Endothelial cell of umbilical vein (primary cell): ENCODE data around the gene MYH7. TPM values are rescaled to one million over a fixed set of nuclear protein-coding genes. Genes with fewer than 3 reads are reported as not detected.

Source experiments
- BruUV-seq: library from RNA; stranded (reverse); fragments of 400-500 nt; replicated peaks from 2 replicates; lab custom pipeline; 2021; lab: Mats Ljungman, UMichigan
- CTCF ChIA-PET: fragments of 300-600, 350-600 bp; sonication (Branson Sonifier 250); formaldehyde crosslinking; loops from one replicate; lab custom pipeline; 2021; ENCODE audit warnings: antibody characterized with exemption, inconsistent platforms; lab: Charles Lee
- POLR2A ChIA-PET: fragments of 300-600, 350-600 bp; sonication (Branson Sonifier 250); formaldehyde crosslinking; loops from one replicate; lab custom pipeline; 2021; ENCODE audit warnings: antibody characterized with exemption, inconsistent platforms; lab: Charles Lee
- DNase-seq: peaks from one replicate; pipeline ENCODE4 v3.0.0-alpha.2; 2011; ENCODE audit warnings: low read depth, low spot score
- FAIRE-seq: peaks from 2 replicates; lab custom pipeline; 2011; peaks lifted over from hg19 to GRCh38; lab: Jason Lieb, UNC
- H2AFZ ChIP-seq: 2 replicates; pipeline ENCODE4 v1.6.0; 2012; ENCODE audit warnings: low read depth, low read length, control low read depth, inconsistent platforms
- H3K27ac ChIP-seq: 2 replicates; pipeline ENCODE4 v1.5.1; 2011; ENCODE audit warnings: low read depth, mild to moderate bottlenecking, control low read depth, low read length, moderate library complexity; ENCODE audit not compliant: insufficient read depth
- H3K27me3 ChIP-seq, 2 experiments: 2 replicates each; pipeline versions ENCODE4 v1.6.0 to v1.6.1; 2011; ENCODE audit warnings: low read length in 2 of 2, mixed read lengths in 1 of 2; ENCODE audit not compliant: control insufficient read depth in 2 of 2, insufficient read depth in 2 of 2
- H3K36me3 ChIP-seq, 2 experiments: 2 replicates in 1 of 2; 3 replicates in 1 of 2; pipeline ENCODE4 v1.5.1; 2011; ENCODE audit warnings: low read length in 2 of 2, mild to moderate bottlenecking in 1 of 2, moderate library complexity in 1 of 2; ENCODE audit not compliant: control insufficient read depth in 2 of 2, insufficient read depth in 2 of 2; ENCODE audit errors: extremely low read depth in 1 of 2
- H3K4me1 ChIP-seq: 3 replicates; pipeline ENCODE4 v1.5.1; 2011; ENCODE audit warnings: mild to moderate bottlenecking, low read length; ENCODE audit not compliant: control insufficient read depth, insufficient read depth; ENCODE audit errors: extremely low read depth
- H3K4me2 ChIP-seq: 2 replicates; pipeline ENCODE4 v1.6.1; 2011; ENCODE audit warnings: low read length, control low read depth, mixed read lengths; ENCODE audit not compliant: insufficient read depth
- H3K4me3 ChIP-seq, 3 experiments: fragments of 200-600 bp in 1 of 3; sonication (generic), shearing (Covaris generic) in 1 of 3; replicated peaks in 1 of 3; 2 replicates each; pipeline ENCODE4 v1.5.1; 2011 to 2016; ENCODE audit warnings: control low read depth in 3 of 3, low read length in 3 of 3, mild to moderate bottlenecking in 2 of 3, inconsistent platforms in 1 of 3, low read depth in 1 of 3, moderate library complexity in 1 of 3; ENCODE audit not compliant: insufficient read depth in 1 of 3
- H3K79me2 ChIP-seq: 2 replicates; pipeline ENCODE4 v1.6.0; 2012; ENCODE audit warnings: low read length, inconsistent platforms; ENCODE audit not compliant: control insufficient read depth, insufficient read depth
- H3K9ac ChIP-seq: replicated peaks from 2 replicates; pipeline ENCODE3; 2011; ENCODE audit warnings: low read length, control low read depth; ENCODE audit not compliant: insufficient read depth; ENCODE audit errors: extremely low read depth
- H3K9me1 ChIP-seq: replicated peaks from 3 replicates; pipeline ENCODE4 v1.6.0; 2011; ENCODE audit warnings: mild to moderate bottlenecking, low read length; ENCODE audit not compliant: control insufficient read depth, insufficient read depth; ENCODE audit errors: extremely low read depth
- H3K9me3 ChIP-seq: replicated peaks from 2 replicates; pipeline ENCODE4 v1.5.1; 2012; ENCODE audit warnings: low read length, inconsistent platforms; ENCODE audit not compliant: control insufficient read depth, insufficient read depth
- H4K20me1 ChIP-seq: replicated peaks from 2 replicates; pipeline ENCODE3; 2011; ENCODE audit warnings: mild to moderate bottlenecking, low read length; ENCODE audit not compliant: control insufficient read depth, insufficient read depth; ENCODE audit errors: extremely low read depth
- CTCF ChIP-seq, 2 donors: IDR thresholded peaks; 1 replicate in 1 of 2; 2 replicates in 1 of 2; pipeline ENCODE4 v1.5.1; 2011; ENCODE audit warnings: low read length in 2 of 2, mild to moderate bottlenecking in 2 of 2, moderate library complexity in 2 of 2, control low read depth in 1 of 2, inconsistent platforms in 1 of 2, low read depth in 1 of 2; ENCODE audit not compliant: insufficient read depth in 1 of 2; ENCODE audit errors: extremely low read depth in 1 of 2
- EZH2 ChIP-seq: IDR thresholded peaks from 2 replicates; pipeline ENCODE4 v1.6.1; 2012; ENCODE audit warnings: borderline replicate concordance, low read depth, mild to moderate bottlenecking, moderate library complexity, low read length, inconsistent platforms; ENCODE audit not compliant: severe bottlenecking
- FOS ChIP-seq: IDR thresholded peaks from 2 replicates; pipeline ENCODE4 v1.6.1; 2011; ENCODE audit warnings: mild to moderate bottlenecking, low read length, moderate library complexity, borderline replicate concordance; ENCODE audit not compliant: insufficient read depth
- GATA2 ChIP-seq: IDR thresholded peaks from 2 replicates; pipeline ENCODE4 v1.7.0; 2011; ENCODE audit warnings: low read depth, mild to moderate bottlenecking, moderate library complexity, mixed read lengths, low read length; ENCODE audit not compliant: insufficient read length, insufficient read depth
- JUN ChIP-seq: IDR thresholded peaks from 2 replicates; pipeline ENCODE4 v1.6.1; 2011; ENCODE audit warnings: borderline replicate concordance, low read depth; ENCODE audit not compliant: insufficient read length, insufficient read depth
- MYC ChIP-seq: IDR thresholded peaks from one replicate; pipeline ENCODE4 v1.6.1; 2011; ENCODE audit warnings: mild to moderate bottlenecking, low read depth, low read length
- POLR2A ChIP-seq: IDR thresholded peaks from 2 replicates; pipeline ENCODE4 v1.6.1; 2012; ENCODE audit warnings: low read depth, mild to moderate bottlenecking, control low read depth, low read length
- POLR2AphosphoS5 ChIP-seq: IDR thresholded peaks from 2 replicates; pipeline ENCODE4 v1.6.1; 2012; ENCODE audit warnings: low read depth, mild to moderate bottlenecking, control low read depth, low read length, moderate library complexity; ENCODE audit not compliant: insufficient read depth
- dilution Hi-C: fragments of 300-500 bp; cut with MboI; formaldehyde crosslinking; loops from one replicate; pipeline ENCODE4 v1.15.0; 2019; ENCODE audit warnings: low sequenced_read_pairs; ENCODE audit not compliant: extremely low pct_ligation_motif_present
- intact Hi-C: fragments of 100-400 bp; cut with micrococcal nuclease; formaldehyde crosslinking; loops from one replicate; pipeline ENCODE4 v1.10.0; 2022
- polyA plus RNA-seq, 4 experiments: library from polyadenylated mRNA; depleted of rRNA in 3 of 4; stranded (reverse) in 3 of 4; unstranded in 1 of 4; fragments of >200 nt; gene quantifications; 2 replicates each; pipeline versions ENCODE4 v1.2.1 to v1.2.3, GENCODE V29; 2011 to 2012; ENCODE audit warnings: missing spikeins in 1 of 4
- total RNA-seq: library from RNA; stranded (reverse); gene quantifications from 2 replicates; pipeline ENCODE4 v1.2.3, GENCODE V29; 2021
- TF ChIP-seq, protein P1 (sequence below): IDR thresholded peaks from 2 replicates; pipeline ENCODE4 v1.6.1; 2011; ENCODE audit not compliant: insufficient read depth, insufficient read length

Gene MYH7
- total and polyA plus RNA-seq, 2 donors (not counting 3 experiments of a cell fraction or from before 2014, with no cell fraction given): not detected

- BruUV-seq: no TSS peak
- FAIRE-seq (no peak), DNase-seq (no peak)
- no peaks in the 10 kb centered on the region for H3K9me3 ChIP-seq
- dilution Hi-C loops: no loop called here
- ChIA-PET CTCF (interaction anchor here (1.0 to 2.0 kb wide), 3 partner anchors 31 to 308 kb away, joined by 3 to 4 read pairs (median 3); no protein-coding TSS in a partner anchor), POLR2A (no interaction called here)
- TF ChIP-seq, protein P1, sequence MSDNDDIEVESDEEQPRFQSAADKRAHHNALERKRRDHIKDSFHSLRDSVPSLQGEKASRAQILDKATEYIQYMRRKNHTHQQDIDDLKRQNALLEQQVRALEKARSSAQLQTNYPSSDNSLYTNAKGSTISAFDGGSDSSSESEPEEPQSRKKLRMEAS: no peak
- TF ChIP-seq MYC: no peak
- no peak for TF ChIP-seq CTCF (IDR thresholded peaks at IDR 0.05; ENCODE audit: extremely low read depth in 1 of 2, insufficient read depth in 1 of 2, low read depth in 1 of 2, low read length in 2 of 2)
- intact Hi-C loops: no loop called here
- no peak overlapping the region for H3K4me2 ChIP-seq
- no peak overlapping the region for H3K4me3 ChIP-seq
- H2AFZ ChIP-seq: no peak overlapping the region
- H3K27me3 ChIP-seq: no peaks in the 10 kb centered on the region
- H4K20me1 ChIP-seq: no peaks in the 10 kb centered on the region
- no peak overlapping the region for H3K9ac ChIP-seq
- no peaks in the 10 kb centered on the region for H3K4me1 ChIP-seq
- no peaks in the 10 kb centered on the region for H3K79me2 ChIP-seq
- H3K36me3 ChIP-seq: no peaks in the 10 kb centered on the region
- no peak overlapping the region for H3K27ac ChIP-seq
- no peaks in the 10 kb centered on the region for H3K9me1 ChIP-seq
Measured at GRCh38 chr14:23377198-23377550, 58.3 kb downstream of the MYH7 start.

DNA sequence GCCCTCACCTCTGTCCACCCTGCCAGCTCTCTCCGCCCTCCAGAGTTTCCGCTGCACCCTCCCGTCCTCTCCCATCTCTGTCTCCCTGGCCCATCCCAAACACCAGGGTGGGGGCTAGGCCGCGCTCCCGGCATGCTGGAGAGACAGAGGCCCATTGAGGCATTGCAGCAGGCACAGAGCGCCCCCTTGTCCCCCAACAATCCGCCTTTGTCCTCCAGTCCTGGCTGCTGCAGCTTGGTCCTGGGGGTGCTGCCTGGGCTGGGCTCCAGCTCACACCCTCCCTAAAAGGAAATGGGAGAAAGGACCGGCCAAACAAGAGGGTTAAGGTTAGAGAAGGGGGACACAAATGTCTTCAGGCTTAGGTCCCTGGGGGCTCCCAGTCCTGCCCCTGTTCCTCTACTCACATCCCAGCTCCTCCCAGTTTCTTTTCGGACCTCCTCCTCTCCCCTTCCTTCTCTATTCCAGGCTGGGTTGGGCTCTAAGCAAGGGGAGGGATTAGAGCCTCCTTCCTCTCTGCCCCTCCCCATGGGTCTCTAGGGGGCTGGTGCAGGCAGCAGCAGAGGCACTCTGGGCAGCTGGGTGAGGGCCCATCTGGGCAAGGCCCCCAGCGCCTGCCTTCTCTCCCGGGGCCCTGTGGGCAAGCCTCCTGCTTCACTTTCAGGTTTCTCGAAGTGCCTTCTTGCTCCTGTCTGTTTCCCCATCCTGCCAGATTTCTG is 58.8 kb downstream of the MYH7 start, which contains the start of gene CMTM5:
Gene CMTM5, plus strand, starts transcription at position 565 of the 716 bp plus-strand sequence. CDS start 206 bp downstream, outside the sequence.
- no peaks in the 10 kb centered on the region for H3K4me1 ChIP-seq
- DNase-seq (no peak), FAIRE-seq (no peak)
- intact Hi-C loops: no loop called here
- CTCF ChIA-PET: interaction anchor here (0.6 to 2.0 kb wide), 4 partner anchors 25 to 308 kb away, joined by 3 to 4 read pairs (median 4); no protein-coding TSS in a partner anchor
- no peak within 1 kb of the TSS for H3K4me2 ChIP-seq
- dilution Hi-C loops: no loop called here
- H3K9me1 ChIP-seq: no peaks in the 10 kb centered on the region
- no peaks in the 10 kb centered on the region for H3K9me3 ChIP-seq
- no peaks in the 10 kb centered on the region for H3K36me3 ChIP-seq
- H2AFZ ChIP-seq: no peak within 1 kb of the TSS
- no peaks in the 10 kb centered on the region for H4K20me1 ChIP-seq
- POLR2A ChIA-PET: no interaction called here
- H3K79me2 ChIP-seq: no peaks in the 10 kb centered on the region
- BruUV-seq: no TSS peak
- H3K9ac ChIP-seq: no peak within 1 kb of the TSS
- H3K27ac ChIP-seq: no peak within 1 kb of the TSS
- peaks cover 0 to 3% of the 10 kb centered on the region in 2 experiments for H3K27me3 ChIP-seq
- TF ChIP-seq EZH2 (no peak), JUN (no peak), POLR2AphosphoS5 (no peak), POLR2A (no peak), CTCF (IDR thresholded peaks at IDR 0.05; ENCODE audit: extremely low read depth in 1 of 2, insufficient read depth in 1 of 2, low read depth in 1 of 2, low read length in 2 of 2) (no peak), FOS (no peak), MYC (no peak), GATA2 (no peak)
- TF ChIP-seq, protein P1: no peak
- no peak within 1 kb of the TSS for H3K4me3 ChIP-seq
